Mammary epithelial cell (primary cell): Measurements from ENCODE around the gene FAM184A.

Experiments
- CTCF ChIP-seq, 2 donors: IDR thresholded peaks in 1 of 2; conservative IDR thresholded peaks in 1 of 2; 2 replicates each; pipeline ENCODE4 v1.5.1; 2011 to 2012; ENCODE audit warnings: inconsistent platforms in 2 of 2, low read length in 2 of 2, mild to moderate bottlenecking in 2 of 2, control low read depth in 1 of 2, low read depth in 1 of 2; ENCODE audit not compliant: insufficient read depth in 1 of 2; ENCODE audit errors: extremely low read depth in 1 of 2
- EZH2 ChIP-seq: IDR thresholded peaks from 2 replicates; pipeline ENCODE4 v1.6.1; 2012; ENCODE audit warnings: low read length, inconsistent platforms, borderline replicate concordance

GRCh38 chr6:119078376-119079282, at the start of gene FAM184A:
- TF ChIP-seq EZH2 (no peak), CTCF (conservative IDR thresholded peaks at IDR 0.05 in 1 of 2, IDR thresholded peaks at IDR 0.05 in 1 of 2; ENCODE audit: extremely low read depth in 1 of 2, insufficient read depth in 1 of 2, low read depth in 1 of 2, low read length in 2 of 2) (peak; percentile 4 to 32)
